Stimulated activated CD8-positive, alpha-beta memory T cell treated with anti-CD3 and anti-CD28 coated beads, Interleukin-12 subunit alpha, Interleukin-12 subunit beta, amount 100 ng/mL, for 1 hour (primary cell): ENCODE results near the gene NEDD1.

ENCODE experiments used
- DNase-seq: peaks from one replicate; pipeline ENCODE4 v3.0.0-alpha.2; 2020; ENCODE audit warnings: low read depth

The NEDD1 gene

GRCh38 chr12:96902076-96902475 lies 5.0 kb upstream of the NEDD1 start:
- DNase-seq = no peak

GRCh38 chr12:96906498-96906848 lies 584 bp upstream of the NEDD1 start:
- no peak for DNase-seq

- no peak for DNase-seq
These were observed 790 bp downstream of the NEDD1 start for GRCh38 chr12:96907671-96908422.

- no peak for DNase-seq
These were observed 1.3 kb downstream of the NEDD1 start for GRCh38 chr12:96908423-96908675.

GRCh38 chr12:96912261-96912660 lies 5.2 kb downstream of the NEDD1 start:
- no peak for DNase-seq

GRCh38 chr12:96912943-96913342 lies 5.9 kb downstream of the NEDD1 start:
- DNase-seq = no peak

GRCh38 chr12:96919510-96920210 lies 12.6 kb downstream of the NEDD1 start:
- DNase-seq = no peak

GRCh38 chr12:96948782-96949181 lies 41.7 kb downstream of the NEDD1 start:
- DNase-seq = no peak

GRCh38 chr12:96979532-96979931 lies 72.5 kb downstream of the NEDD1 start:
- no peak for DNase-seq

GRCh38 chr12:96980991-96981414 lies 73.9 kb downstream of the NEDD1 start:
- DNase-seq = no peak

- no peak for DNase-seq
These were observed 74.9 kb downstream of the NEDD1 start for GRCh38 chr12:96981911-96982310.

- no peak for DNase-seq
These were observed 75.6 kb downstream of the NEDD1 start for GRCh38 chr12:96982671-96983070.

- no peak for DNase-seq
These were observed 78.7 kb downstream of the NEDD1 start for GRCh38 chr12:96985515-96986362.

- no peak for DNase-seq
These were observed 79.9 kb downstream of the NEDD1 start for GRCh38 chr12:96986883-96987523.

- no peak for DNase-seq
These were observed 81.9 kb downstream of the NEDD1 start for GRCh38 chr12:96988919-96989318.

GRCh38 chr12:96989916-96990315 lies 82.9 kb downstream of the NEDD1 start:
- no peak for DNase-seq

GRCh38 chr12:96994900-96995299 lies 87.8 kb downstream of the NEDD1 start:
- no peak for DNase-seq

GRCh38 chr12:96995861-96996260 lies 88.8 kb downstream of the NEDD1 start:
- no peak for DNase-seq

GRCh38 chr12:96997797-96998484 lies 90.9 kb downstream of the NEDD1 start:
- no peak for DNase-seq

GRCh38 chr12:97003276-97003675 lies 96.2 kb downstream of the NEDD1 start:
- no peak for DNase-seq
